ELR (cell line): ENCODE measurements around the gene KCNAB1.

Experiments used
- DNase-seq: peaks from one replicate; pipeline ENCODE4 v3.0.0-alpha.2; 2015; ENCODE audit warnings: low read depth

The KCNAB1 gene

GRCh38 chr3:156371701-156372100, 251.3 kb downstream of the KCNAB1 start:
- no peak for DNase-seq

GRCh38 chr3:156373095-156373494, 252.7 kb downstream of the KCNAB1 start:
- no peak for DNase-seq

DNA sequence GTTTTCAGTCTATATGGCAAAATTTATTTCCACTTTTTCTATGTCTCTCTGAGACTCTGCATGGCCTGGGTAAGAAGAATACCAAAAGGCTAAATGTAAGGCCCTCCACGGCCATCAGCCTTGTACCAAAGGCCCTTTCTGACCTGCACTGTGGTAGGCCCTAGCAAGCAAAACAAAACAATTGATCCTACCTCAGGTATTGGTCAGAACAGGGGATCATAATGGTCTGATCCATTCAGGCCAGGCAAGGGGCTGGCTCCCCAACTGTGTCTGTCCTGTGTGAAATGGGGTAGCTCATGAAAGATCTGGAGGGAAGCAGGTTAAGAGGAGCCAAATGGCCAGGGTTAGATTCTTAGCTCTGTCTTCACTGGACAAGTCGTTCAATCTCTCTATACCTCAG, 253.3 kb downstream of the KCNAB1 start:
- DNase-seq, result no peak

DNA sequence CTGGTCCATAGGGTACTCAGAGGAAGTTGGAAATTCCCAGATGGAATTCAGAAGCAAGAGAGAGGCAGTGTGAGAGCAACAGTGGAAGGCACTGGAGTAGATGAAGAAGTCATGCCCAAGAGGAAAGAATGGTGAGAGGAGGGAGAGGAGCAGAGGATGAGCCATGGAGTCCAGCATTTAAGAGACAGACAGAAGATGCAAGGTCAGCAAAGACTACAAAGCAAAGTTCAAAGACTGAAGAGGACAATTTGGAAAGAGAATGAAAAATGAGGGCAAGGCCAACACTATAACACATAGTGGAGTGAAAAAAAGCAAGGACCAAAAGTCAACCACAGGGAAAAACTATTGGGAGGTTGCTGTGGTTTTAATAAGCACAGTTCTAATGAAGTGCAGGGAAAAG, 255.8 kb downstream of the KCNAB1 start:
- no peak for DNase-seq

GRCh38 chr3:156377266-156377665, 256.9 kb downstream of the KCNAB1 start:
- DNase-seq, result no peak

DNA sequence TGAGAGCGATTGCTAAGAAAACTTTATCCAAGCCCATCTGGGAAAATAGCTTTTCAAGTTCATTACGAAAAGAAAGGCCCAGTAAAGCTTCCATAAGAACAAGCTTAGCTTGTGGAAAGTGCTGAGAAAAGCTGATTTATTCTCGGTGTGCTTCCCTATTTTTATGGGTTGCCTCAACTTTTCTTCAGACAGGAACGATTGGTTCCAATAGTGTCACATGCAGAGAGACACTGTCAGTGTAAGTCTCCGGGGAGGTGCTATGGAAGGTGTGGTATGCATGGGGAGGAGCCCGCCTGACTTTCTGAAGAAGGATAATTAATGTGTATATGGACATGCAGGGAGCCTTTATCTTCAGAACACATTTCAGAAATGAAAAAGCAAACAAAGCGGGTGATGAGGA, 257.3 kb downstream of the KCNAB1 start:
- DNase-seq, result no peak

DNA sequence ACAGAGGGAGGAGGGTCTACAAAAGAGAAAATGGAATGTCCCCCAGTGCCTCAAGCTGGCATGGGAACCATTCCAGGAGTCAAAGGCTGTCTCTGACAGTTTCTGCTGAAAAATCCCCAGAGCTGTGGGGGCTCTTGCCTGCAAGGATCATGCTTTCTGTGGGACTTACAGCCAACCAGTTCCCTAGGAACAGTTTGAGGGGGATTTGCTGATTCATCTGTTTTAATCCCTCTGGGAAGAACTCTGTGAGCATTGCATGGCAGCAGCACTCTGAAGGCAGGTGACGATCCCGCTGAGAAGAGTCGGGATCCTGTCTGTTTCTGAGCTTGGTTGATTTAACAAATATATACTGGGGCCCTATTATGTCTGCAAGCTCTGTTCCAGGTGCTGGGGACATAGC, 258.5 kb downstream of the KCNAB1 start:
- DNase-seq, result no peak

GRCh38 chr3:156379327-156379726, 258.9 kb downstream of the KCNAB1 start:
- DNase-seq, result no peak

GRCh38 chr3:156381253-156381652, 260.9 kb downstream of the KCNAB1 start:
- no peak for DNase-seq

GRCh38 chr3:156382458-156383346, 262.3 kb downstream of the KCNAB1 start:
- peak; percentile 66 for DNase-seq

DNA sequence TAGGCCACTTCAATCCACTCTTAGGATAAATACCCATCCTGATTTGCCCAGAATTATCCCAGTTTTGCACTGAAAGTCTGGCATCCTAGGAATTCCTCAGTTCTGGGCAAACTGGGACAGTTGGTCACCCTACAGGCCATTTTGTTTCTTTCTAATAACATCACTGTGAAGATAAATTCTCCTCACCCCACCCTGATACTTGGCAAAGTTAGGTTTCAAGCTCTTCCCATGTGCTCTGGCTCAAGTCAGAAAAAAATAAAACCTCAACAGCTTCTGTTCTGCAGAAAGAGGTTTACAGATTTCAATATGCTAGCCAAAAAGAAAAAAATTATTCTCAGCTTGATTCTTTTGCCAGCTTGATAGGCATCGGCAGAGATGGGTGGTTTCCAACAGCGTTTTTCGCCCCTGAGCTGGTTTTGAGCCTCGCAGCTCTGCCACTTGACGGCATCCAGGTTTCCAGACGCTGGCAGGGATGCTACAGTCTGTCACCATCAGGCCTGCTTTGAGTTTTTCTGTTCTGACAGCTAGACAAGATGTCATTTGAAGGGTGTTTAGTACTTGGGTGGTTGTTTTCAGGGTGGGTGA, 263.2 kb downstream of the KCNAB1 start:
- no peak for DNase-seq

DNA sequence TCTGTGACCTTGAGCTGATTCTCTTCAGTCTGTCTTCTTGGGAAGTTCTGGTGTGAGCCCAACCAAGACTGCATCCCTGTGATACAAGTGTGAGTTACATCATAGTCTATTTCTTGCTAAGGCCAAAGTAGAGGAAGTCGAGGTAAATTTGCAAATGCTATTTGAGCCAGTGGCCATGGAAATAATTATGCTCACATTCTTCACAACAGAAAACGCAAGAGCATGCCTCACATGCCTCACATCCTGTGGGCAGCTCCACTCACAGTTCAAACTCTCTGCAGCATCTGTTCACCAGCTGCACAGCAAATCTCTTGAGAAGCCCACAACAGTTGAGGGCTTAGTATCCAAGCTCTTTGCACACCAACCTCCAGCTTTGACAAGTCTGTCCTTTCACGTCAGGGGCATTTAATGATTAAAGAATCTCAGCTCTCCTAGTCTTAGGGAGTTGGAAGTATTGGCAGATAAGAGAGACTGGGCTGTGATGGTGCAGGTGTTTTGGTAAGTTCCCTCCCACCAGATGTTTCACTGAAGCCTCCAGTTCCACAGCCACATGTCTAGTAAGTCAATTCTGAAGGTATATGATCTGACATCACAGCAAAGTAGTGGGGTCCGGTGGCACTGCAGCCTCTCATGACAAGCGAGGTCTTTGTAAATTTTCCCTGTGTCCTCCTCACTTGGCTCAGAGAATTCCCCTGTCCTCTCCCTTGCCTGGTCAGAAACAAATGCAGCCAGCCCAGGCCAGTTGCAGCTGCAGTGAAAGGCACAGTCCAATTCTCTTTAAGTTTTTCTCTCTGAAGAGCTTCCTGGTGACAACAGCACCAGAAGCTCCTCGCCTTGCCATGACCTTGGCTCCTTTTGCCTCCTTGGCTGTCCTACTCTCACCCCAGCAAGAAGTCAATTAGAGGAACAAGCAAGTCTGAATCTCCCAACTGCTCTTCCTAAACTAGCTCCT, 268.4 kb downstream of the KCNAB1 start:
- peak; percentile 80 for DNase-seq

DNA sequence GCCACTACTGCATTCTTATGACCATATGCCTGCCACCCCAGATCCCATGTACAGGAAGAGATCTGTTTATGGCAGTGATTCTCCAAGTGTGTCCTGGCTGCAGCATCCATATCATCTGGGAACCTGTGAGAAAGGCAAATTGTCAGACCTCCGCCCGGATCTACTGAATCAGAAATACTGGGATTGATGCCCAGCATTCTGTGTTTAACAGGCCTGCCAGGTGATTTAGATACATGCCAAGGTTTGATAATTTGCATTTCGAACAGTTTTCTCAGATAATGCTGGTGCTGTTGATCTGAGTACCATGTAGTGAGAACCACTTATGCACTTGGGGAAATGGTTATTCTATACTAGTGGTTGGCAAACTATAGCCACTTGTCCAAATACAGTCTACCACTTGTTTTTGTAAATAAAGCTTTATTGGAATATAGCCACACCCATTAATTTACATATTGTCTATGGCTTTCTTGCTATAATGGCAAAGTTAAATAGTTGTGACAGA, 269.1 kb downstream of the KCNAB1 start:
- no peak for DNase-seq

GRCh38 chr3:156390846-156391245, 270.5 kb downstream of the KCNAB1 start:
- DNase-seq, result no peak

- peak; percentile 54 for DNase-seq
Observed at GRCh38 chr3:156395961-156396710, 275.8 kb downstream of the KCNAB1 start.

DNA sequence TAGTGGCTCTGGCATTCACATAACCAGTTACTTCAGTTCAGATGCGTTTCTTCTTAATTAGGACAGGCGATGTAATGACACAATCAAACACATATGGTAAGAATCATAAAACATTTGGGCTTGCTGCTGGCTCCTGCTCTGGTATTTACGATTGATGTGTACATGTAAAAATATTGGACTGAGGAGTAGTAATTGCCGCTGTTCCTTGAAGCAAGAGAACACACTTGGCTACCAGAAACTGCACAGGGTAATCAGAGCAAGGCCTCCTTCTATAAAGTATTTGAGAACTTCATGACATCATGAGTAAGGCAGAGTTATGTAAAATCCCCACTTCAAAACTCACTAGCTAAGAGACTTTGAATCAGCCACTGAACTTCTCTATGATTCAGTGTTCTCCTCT, 276.5 kb downstream of the KCNAB1 start:
- no peak for DNase-seq

- no peak for DNase-seq
Observed at GRCh38 chr3:156397534-156397933, 277.2 kb downstream of the KCNAB1 start.

DNA sequence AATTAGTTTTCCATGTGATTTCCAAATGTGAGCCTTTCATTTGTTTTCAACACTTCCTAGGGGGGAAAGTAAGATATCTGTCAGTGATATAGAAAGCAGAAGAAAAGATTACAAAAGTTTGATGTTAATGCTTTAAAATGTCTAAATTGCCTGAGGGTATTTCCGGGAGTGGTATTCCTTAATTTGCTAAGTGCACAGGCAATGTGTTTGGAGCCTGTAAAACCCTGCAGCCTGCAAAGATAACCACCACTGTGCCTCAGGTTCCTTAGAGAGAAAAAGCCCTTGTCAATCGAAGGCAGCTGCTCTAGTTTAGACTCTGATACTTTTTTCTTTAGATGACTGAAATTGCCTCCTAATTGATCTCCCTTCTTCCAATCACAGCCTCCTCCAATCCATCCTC, 279.7 kb downstream of the KCNAB1 start:
- no peak for DNase-seq

DNA sequence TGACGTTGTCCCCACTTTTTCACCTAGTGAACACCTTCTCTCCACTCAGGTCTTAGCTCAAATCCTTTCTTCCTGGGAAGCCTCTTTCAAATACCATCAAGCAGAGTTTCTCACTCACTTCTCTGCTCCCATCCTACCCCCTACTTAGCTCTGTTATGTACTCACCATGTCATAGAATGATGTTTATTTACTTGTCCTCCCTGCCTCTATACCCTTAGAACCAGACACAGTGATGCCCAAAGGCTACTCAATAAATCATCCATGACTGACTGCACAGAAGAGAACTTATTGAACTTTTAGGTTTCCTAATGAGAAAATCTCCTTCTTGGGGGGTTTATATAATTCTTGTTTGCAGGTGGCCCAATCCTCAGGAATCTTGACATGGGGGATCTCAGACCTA, 280.4 kb downstream of the KCNAB1 start:
- DNase-seq, result no peak

GRCh38 chr3:156404217-156404616, 283.8 kb downstream of the KCNAB1 start:
- no peak for DNase-seq

DNA sequence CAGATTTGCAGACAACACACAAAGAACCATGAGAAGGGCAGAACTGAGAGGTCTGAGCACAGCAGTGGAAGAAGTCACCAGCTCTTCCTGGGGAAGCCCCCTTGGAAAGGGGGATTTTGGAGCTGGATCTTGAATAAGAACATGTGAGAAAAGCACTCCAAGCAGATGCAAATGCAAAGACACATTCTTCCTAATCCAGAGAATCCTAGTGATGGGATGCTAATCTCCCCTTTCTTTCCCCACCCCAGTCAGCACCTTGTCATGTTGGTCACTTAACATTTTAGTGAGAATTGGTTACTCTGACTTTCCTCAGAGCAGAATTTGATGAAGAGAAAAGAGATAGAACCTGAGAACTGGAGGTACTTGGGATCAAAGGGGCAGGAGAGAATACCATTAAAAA, 286.0 kb downstream of the KCNAB1 start:
- no peak for DNase-seq
